HEK293 (cell line): ENCODE measurements around the gene CPNE9.

Experiments used
- CTCF ChIA-PET: fragments of 350-600 bp; formaldehyde crosslinking; extraction: SDS; loops from one replicate; lab custom pipeline; 2021; ENCODE audit warnings: antibody characterized with exemption; lab: Yijun Ruan, JAX
- POLR2A ChIA-PET: fragments of 300-600 bp; formaldehyde crosslinking; extraction: SDS; loops from one replicate; lab custom pipeline; 2020; ENCODE audit warnings: antibody characterized with exemption, inconsistent platforms; lab: Yijun Ruan, JAX
- H3K27ac ChIP-seq: fragments of 200-500 bp; sonication (Bioruptor generic); 2 replicates; pipeline ENCODE4 v1.5.1; 2014; ENCODE audit warnings: low read depth, low read length, control low read depth, inconsistent platforms; ENCODE audit errors: extremely low read depth
- H3K36me3 ChIP-seq, 2 experiments: fragments of 200-500 bp in 1 of 2; sonication (Bioruptor generic) in 1 of 2; 1 replicate in 1 of 2; 2 replicates in 1 of 2; pipeline ENCODE4 v1.5.1; 2014 to 2017; ENCODE audit warnings: inconsistent platforms in 2 of 2, low read length in 2 of 2; ENCODE audit not compliant: control insufficient read depth in 2 of 2, insufficient read depth in 1 of 2
- H3K4me1 ChIP-seq: fragments of 200-500 bp; sonication (Bioruptor generic); 2 replicates; pipeline ENCODE4 v1.5.1; 2014; ENCODE audit warnings: mild to moderate bottlenecking, low read length, inconsistent platforms; ENCODE audit not compliant: control insufficient read depth, insufficient read depth
- H3K4me3 ChIP-seq: 2 replicates; pipeline ENCODE4 v1.5.1; 2011; ENCODE audit warnings: low read depth, mild to moderate bottlenecking, control low read depth, low read length, moderate library complexity
- H3K9me3 ChIP-seq: fragments of 200-500 bp; sonication (Bioruptor generic); 2 replicates; pipeline ENCODE4 v1.5.1; 2014; ENCODE audit warnings: low read depth, low read length, inconsistent platforms; ENCODE audit not compliant: control insufficient read depth, insufficient read depth
- GLI2 ChIP-seq: fragments of 450-650 bp; formaldehyde crosslinking; IDR thresholded peaks from 2 replicates; pipeline ENCODE4; 2017; ENCODE audit warnings: missing biosample characterization, missing genetic modification characterization, low read depth, borderline replicate concordance
- GLIS2 ChIP-seq: fragments of 450-650 bp; formaldehyde crosslinking; IDR thresholded peaks from 2 replicates; pipeline ENCODE4 v1.5.1; 2016; ENCODE audit warnings: missing biosample characterization, missing genetic modification characterization
- KLF1 ChIP-seq: fragments of 450-650 bp; formaldehyde crosslinking; IDR thresholded peaks from 2 replicates; pipeline ENCODE4 v1.5.1; 2016; ENCODE audit warnings: missing biosample characterization, missing genetic modification characterization
- KLF7 ChIP-seq: fragments of 450-650 bp; formaldehyde crosslinking; IDR thresholded peaks from 2 replicates; pipeline ENCODE4 v1.5.1; 2016; ENCODE audit warnings: missing biosample characterization, missing genetic modification characterization, borderline replicate concordance
- KLF9 ChIP-seq: fragments of 450-650 bp; formaldehyde crosslinking; IDR thresholded peaks from 2 replicates; pipeline ENCODE4 v1.5.1; 2016; ENCODE audit warnings: missing biosample characterization, missing genetic modification characterization, low read depth
- MZF1 ChIP-seq: fragments of 450-650 bp; formaldehyde crosslinking; IDR thresholded peaks from 2 replicates; pipeline ENCODE4 v1.5.1; 2017; ENCODE audit warnings: missing biosample characterization, missing genetic modification characterization, borderline replicate concordance
- PRDM1 ChIP-seq: fragments of 450-650 bp; formaldehyde crosslinking; IDR thresholded peaks from 2 replicates; pipeline ENCODE4; 2016; ENCODE audit warnings: missing biosample characterization, missing genetic modification characterization
- REPIN1 ChIP-seq: fragments of 450-650 bp; formaldehyde crosslinking; IDR thresholded peaks from 2 replicates; pipeline ENCODE4 v1.5.1; 2017; ENCODE audit warnings: missing biosample characterization, missing genetic modification characterization, low read depth
- SETDB1 ChIP-seq: IDR thresholded peaks from one replicate; pipeline ENCODE4 v1.6.1; 2017; ENCODE audit warnings: mild to moderate bottlenecking, low read length, moderate library complexity, mixed read lengths; ENCODE audit not compliant: insufficient read length
- ZBTB44 ChIP-seq: fragments of 450-650 bp; IDR thresholded peaks from 2 replicates; pipeline ENCODE4 v1.5.1; 2018; ENCODE audit warnings: missing biosample characterization, mild to moderate bottlenecking, missing genetic modification characterization
- ZBTB6 ChIP-seq: fragments of 450-650 bp; formaldehyde crosslinking; IDR thresholded peaks from 2 replicates; pipeline ENCODE4 v1.5.1; 2017; ENCODE audit warnings: missing biosample characterization, missing genetic modification characterization
- ZEB2 ChIP-seq: fragments of 450-650 bp; formaldehyde crosslinking; IDR thresholded peaks from 2 replicates; pipeline ENCODE4 v1.5.1; 2016; ENCODE audit warnings: missing biosample characterization, missing genetic modification characterization
- ZFP41 ChIP-seq: fragments of 450-650 bp; formaldehyde crosslinking; IDR thresholded peaks from 2 replicates; pipeline ENCODE4 v1.5.1; 2016; ENCODE audit warnings: missing biosample characterization, missing genetic modification characterization, borderline replicate concordance
- ZNF140 ChIP-seq: fragments of 450-650 bp; formaldehyde crosslinking; IDR thresholded peaks from 2 replicates; pipeline ENCODE4 v1.5.1; 2016; ENCODE audit warnings: missing biosample characterization, missing genetic modification characterization
- ZNF155 ChIP-seq: fragments of 450-650 bp; formaldehyde crosslinking; IDR thresholded peaks from 2 replicates; pipeline ENCODE4 v1.5.1; 2016; ENCODE audit warnings: missing biosample characterization, missing genetic modification characterization
- ZNF223 ChIP-seq: fragments of 450-650 bp; formaldehyde crosslinking; IDR thresholded peaks from 2 replicates; pipeline ENCODE4 v1.5.1; 2016; ENCODE audit warnings: missing biosample characterization, missing genetic modification characterization
- ZNF274 ChIP-seq, 2 experiments: fragments of 200-500 bp in 1 of 2; fragments of 450-650 bp in 1 of 2; sonication (Bioruptor generic) in 1 of 2; formaldehyde crosslinking in 1 of 2; IDR thresholded peaks; 2 replicates each; pipeline versions ENCODE4 v1.5.1 to v1.6.1; 2014 to 2016; ENCODE audit warnings: borderline replicate concordance in 1 of 2, inconsistent platforms in 1 of 2, low read length in 1 of 2, missing biosample characterization in 1 of 2, missing genetic modification characterization in 1 of 2
- ZNF513 ChIP-seq: fragments of 450-650 bp; IDR thresholded peaks from 2 replicates; pipeline ENCODE4 v1.5.1; 2018; ENCODE audit warnings: missing biosample characterization, missing genetic modification characterization
- ZNF621 ChIP-seq: fragments of 450-650 bp; formaldehyde crosslinking; IDR thresholded peaks from 2 replicates; pipeline ENCODE4 v1.5.1; 2017; ENCODE audit warnings: missing biosample characterization, missing genetic modification characterization
- ZNF692 ChIP-seq: fragments of 450-650 bp; formaldehyde crosslinking; IDR thresholded peaks from 2 replicates; pipeline ENCODE4 v1.5.1; 2016; ENCODE audit warnings: missing biosample characterization, missing genetic modification characterization
- ZNF704 ChIP-seq: fragments of 450-650 bp; formaldehyde crosslinking; IDR thresholded peaks from 2 replicates; pipeline ENCODE4 v1.5.1; 2016; ENCODE audit warnings: missing biosample characterization, missing genetic modification characterization
- ZSCAN18 ChIP-seq: fragments of 450-650 bp; formaldehyde crosslinking; IDR thresholded peaks from 2 replicates; pipeline ENCODE4 v1.5.1; 2016; ENCODE audit warnings: missing biosample characterization, missing genetic modification characterization

Gene CPNE9

GRCh38 chr3:9686050-9686550 lies 17.5 kb upstream of the CPNE9 start:
- Histone ChIP-seq H3K27ac (no peak overlapping the region), H3K4me1 (no peaks in the 10 kb centered on the region), H3K9me3 (no peaks in the 10 kb centered on the region), H3K4me3 (no peak overlapping the region), H3K36me3 (peaks cover 3 to 94% of the 10 kb centered on the region in 2 experiments; a peak in 2 of 3 replicates)
- TF ChIP-seq ZBTB6, result no peak
- no peak for TF ChIP-seq MZF1 (tag by site-specific recombination)
- no peak for TF ChIP-seq ZNF274 (IDR thresholded peaks at IDR 0.05; ENCODE audit: low read length)
- TF ChIP-seq ZNF274 (tag by site-specific recombination; IDR thresholded peaks at IDR 0.05; ENCODE audit: borderline replicate concordance), result no peak
- no peak for TF ChIP-seq SETDB1
- no peak for TF ChIP-seq KLF1 (tag by site-specific recombination)
- TF ChIP-seq ZNF155 (tag by site-specific recombination), result no peak
- no peak for TF ChIP-seq ZNF692 (tag by site-specific recombination)
- ChIA-PET CTCF (interaction anchor here (0.6 to 0.7 kb wide), 2 partner anchors 11 to 1045 kb away, joined by 3 read pairs; no protein-coding TSS in a partner anchor), POLR2A (no interaction called here)

- no peak overlapping the region for H3K27ac ChIP-seq
- H3K9me3 ChIP-seq, result no peaks in the 10 kb centered on the region
- POLR2A ChIA-PET, result no interaction called here
- H3K36me3 ChIP-seq, result peaks cover 3 to 94% of the 10 kb centered on the region in 2 experiments; a peak in 2 of 3 replicates
- H3K4me3 ChIP-seq, result no peak overlapping the region
- CTCF ChIA-PET, result interaction anchor here (0.6 to 0.7 kb wide), 2 partner anchors 10 to 1046 kb away, joined by 3 read pairs; no protein-coding TSS in a partner anchor
- TF ChIP-seq PRDM1 (tag by site-specific recombination) (no peak), ZBTB44 (tag by site-specific recombination) (no peak), ZNF140 (no peak), ZNF621 (tag by site-specific recombination) (no peak), ZNF223 (tag by site-specific recombination) (no peak), REPIN1 (tag by site-specific recombination) (no peak), ZNF513 (no peak), ZNF704 (tag by site-specific recombination) (no peak), GLIS2 (tag by site-specific recombination) (no peak), ZSCAN18 (tag by site-specific recombination) (no peak), ZFP41 (tag by site-specific recombination) (no peak), ZEB2 (tag by site-specific recombination) (no peak), GLI2 (tag by site-specific recombination) (no peak), KLF9 (tag by site-specific recombination) (no peak), KLF7 (tag by site-specific recombination) (no peak)
- H3K4me1 ChIP-seq, result no peaks in the 10 kb centered on the region
Observed at GRCh38 chr3:9686703-9687102, 16.9 kb upstream of the CPNE9 start.
